SHP77 treated with DMSO at 0.1 percent for 48 hours (cell line): ENCODE measurements around the gene VCP.
A peak's percentile ranks its signal among the peaks of the same experiment; 100 is the strongest.

Source experiments
- DNase-seq: peaks from one replicate; lab custom pipeline; 2025; lab: John Stamatoyannopoulos, UW

Gene VCP

GRCh38 chr9:35072461-35073278 lies at the start of gene VCP:
VCP (minus strand) TSS chr9:35072625; CDS start chr9:35072353, 272 bp downstream.
- peak; percentile 89 for DNase-seq

GRCh38 chr9:35116898-35117551 lies 44.6 kb upstream of the VCP start:
- DNase-seq = peak; percentile 25

- DNase-seq = no peak
Measured at GRCh38 chr9:35116539-35116897, 44.1 kb upstream of the VCP start.

- DNase-seq = peak; percentile 46
Measured at GRCh38 chr9:35115680-35116538, 43.5 kb upstream of the VCP start, which contains the start of gene ATOSB. ATOSB (minus strand) TSS chr9:35115862; CDS start chr9:35108274, 7,588 bp downstream.

- DNase-seq = no peak
Measured at GRCh38 chr9:35114840-35115628, 42.6 kb upstream of the VCP start.

- DNase-seq = peak; percentile 8
Measured at GRCh38 chr9:35114113-35114839, 41.9 kb upstream of the VCP start.

GRCh38 chr9:35112257-35113020 lies 40.0 kb upstream of the VCP start:
- DNase-seq = no peak

- DNase-seq = peak; percentile 64
Measured at GRCh38 chr9:35111001-35111933, 38.8 kb upstream of the VCP start.

- no peak for DNase-seq
Measured at GRCh38 chr9:35110327-35110761, 37.9 kb upstream of the VCP start.

GRCh38 chr9:35108946-35109575 lies 36.6 kb upstream of the VCP start:
- DNase-seq = no peak

- DNase-seq = no peak
Measured at GRCh38 chr9:35108461-35108860, 36.0 kb upstream of the VCP start.

- no peak for DNase-seq
Measured at GRCh38 chr9:35107297-35108290, 35.2 kb upstream of the VCP start.

GRCh38 chr9:35106343-35106730 lies 33.9 kb upstream of the VCP start:
- no peak for DNase-seq

GRCh38 chr9:35105571-35106342 lies 33.3 kb upstream of the VCP start:
- DNase-seq = no peak

GRCh38 chr9:35105126-35105525 lies 32.7 kb upstream of the VCP start:
- no peak for DNase-seq

- DNase-seq = no peak
Measured at GRCh38 chr9:35104586-35104985, 32.2 kb upstream of the VCP start.
